Vein endothelial cell (primary cell): ENCODE measurements around the gene POTEM. TPM values are rescaled to one million over a fixed set of nuclear protein-coding genes. Genes with fewer than 3 reads are reported as not detected.

Experiments
- small RNA-seq: library from RNA; depleted of rRNA; stranded (forward); fragments of <200 nt; gene quantifications from one replicate; pipeline ENCODE3, GENCODE V24; 2012
- total RNA-seq: library from RNA; depleted of rRNA; stranded (reverse); fragments of >200 nt; gene quantifications from 2 replicates; pipeline ENCODE4 v1.2.3, GENCODE V29; 2012

POTEM gene
- not detected in 2 replicates for total RNA-seq

DNA sequence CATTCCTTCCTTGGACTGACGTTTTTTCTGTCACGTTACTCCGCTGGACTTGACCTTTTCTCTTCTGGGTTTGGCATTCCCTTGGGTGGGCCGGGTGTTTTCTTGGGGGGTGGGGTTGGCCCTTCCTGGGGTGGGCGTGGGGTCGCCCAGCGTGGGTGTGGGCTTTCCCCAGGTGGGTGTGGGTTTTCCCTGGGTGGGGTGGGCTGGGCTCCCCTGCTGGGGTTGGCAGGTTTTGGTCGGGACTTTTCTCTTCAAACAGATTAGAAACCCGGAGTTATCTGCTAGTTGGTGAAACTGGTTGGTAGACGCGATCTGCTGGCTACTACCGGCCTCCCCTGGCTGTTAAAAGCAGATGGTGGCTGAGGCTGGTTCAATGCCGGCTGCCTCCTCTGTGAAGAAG, at the start of gene POTEM:
Gene POTEM, plus strand, starts transcription at position 301 of the 400 bp plus-strand sequence. Its CDS starts 52 bp downstream, at position 353.

Small RNAs within 50 kb of the gene (small RNA-seq; reads per million reads assigned to genes)
- gene RNU6-1239P = not detected
